HG03039 (cell line): ENCODE data around the gene DNMT3B.
"Not testable (repeated sequence)": the region's sequence is repeated elsewhere in the genome, so short reads cannot be mapped to it uniquely, and the experiment has no call there.

Experiments
- ATAC-seq: cut with Tn5 transposase; IDR thresholded peaks from one replicate; pipeline ENCODE4 v1.9.1; 2021; ENCODE audit warnings: mild to moderate bottlenecking, moderate library complexity; ENCODE audit not compliant: unreplicated experiment

Gene DNMT3B

GRCh38 chr20:32761831-32762753, at the start of gene DNMT3B:
Gene DNMT3B, plus strand, starts transcription at chr20:32762385. Its CDS starts 17,939 bp downstream, at chr20:32780324.
- no peak for ATAC-seq

- ATAC-seq, result no peak
Observed at GRCh38 chr20:32718749-32719348, 43.3 kb upstream of the DNMT3B start.

GRCh38 chr20:32727683-32728082, 34.5 kb upstream of the DNMT3B start:
- ATAC-seq, result no peak

- not testable (repeated sequence) for ATAC-seq
Observed at GRCh38 chr20:32728435-32728834, 33.8 kb upstream of the DNMT3B start.

GRCh38 chr20:32729334-32729733, 32.9 kb upstream of the DNMT3B start:
- not testable (repeated sequence) for ATAC-seq

GRCh38 chr20:32731882-32732266, 30.3 kb upstream of the DNMT3B start:
- ATAC-seq, result no peak

GRCh38 chr20:32737371-32738223, 24.6 kb upstream of the DNMT3B start:
- no peak for ATAC-seq

- no peak for ATAC-seq
Observed at GRCh38 chr20:32741151-32741550, 21.0 kb upstream of the DNMT3B start.

- ATAC-seq, result no peak
Observed at GRCh38 chr20:32742322-32743236, 19.6 kb upstream of the DNMT3B start.

- ATAC-seq, result peak; percentile 50
Observed at GRCh38 chr20:32743237-32744112, 18.7 kb upstream of the DNMT3B start, which contains the start of gene COMMD7. Gene COMMD7, minus strand, starts transcription at chr20:32743467. Its CDS starts 76 bp downstream, at chr20:32743391.

GRCh38 chr20:32749914-32750637, 12.1 kb upstream of the DNMT3B start:
- ATAC-seq, result no peak

- no peak for ATAC-seq
Observed at GRCh38 chr20:32751293-32751692, 10.9 kb upstream of the DNMT3B start.

- no peak for ATAC-seq
Observed at GRCh38 chr20:32751702-32752457, 10.3 kb upstream of the DNMT3B start.

- ATAC-seq, result no peak
Observed at GRCh38 chr20:32752458-32753250, 9.5 kb upstream of the DNMT3B start.

GRCh38 chr20:32753731-32754130, 8.5 kb upstream of the DNMT3B start:
- no peak for ATAC-seq

GRCh38 chr20:32756156-32756555, 6.0 kb upstream of the DNMT3B start:
- no peak for ATAC-seq

GRCh38 chr20:32761417-32761830, 761 bp upstream of the DNMT3B start:
- ATAC-seq, result no peak
